ENCODE data around the gene ARIH1. TPM values are rescaled to one million over a fixed set of nuclear protein-coding genes. Genes with fewer than 3 reads are reported as not detected.

The ARIH1 gene
- total and polyA plus RNA-seq, 2 experiments from 2014 or later, result 93.1 to 132 TPM

GRCh38 chr15:72559781-72560180 is 85.7 kb downstream of the ARIH1 start:
- Histone ChIP-seq H3K27me3 (no peaks in the 10 kb centered on the region), H3K36me3 (peaks cover 33% of the 10 kb centered on the region), H3K9me3 (ENCODE audit: low read depth) (no peaks in the 10 kb centered on the region), H3K4me3 (no peak overlapping the region), H3K27ac (no peak overlapping the region), H3K4me1 (ENCODE audit: low read depth) (no peaks in the 10 kb centered on the region)
- no peak for TF ChIP-seq CTCF (IDR thresholded peaks at IDR 0.05; ENCODE audit: low read depth, low read length)
- DNase-seq (ENCODE audit: low read depth in 1 of 2, low spot score in 1 of 2), result no peak

GRCh38 chr15:72560458-72560857 is 86.3 kb downstream of the ARIH1 start:
- Histone ChIP-seq H3K27ac (no peak overlapping the region), H3K4me1 (ENCODE audit: low read depth) (no peaks in the 10 kb centered on the region), H3K4me3 (no peak overlapping the region), H3K36me3 (peaks cover 31% of the 10 kb centered on the region), H3K27me3 (no peaks in the 10 kb centered on the region), H3K9me3 (ENCODE audit: low read depth) (no peaks in the 10 kb centered on the region)
- no peak for DNase-seq (ENCODE audit: low read depth in 1 of 2, low spot score in 1 of 2)
- no peak for TF ChIP-seq CTCF (IDR thresholded peaks at IDR 0.05; ENCODE audit: low read depth, low read length)

GRCh38 chr15:72562386-72562785 is 88.3 kb downstream of the ARIH1 start:
- no peak for DNase-seq (ENCODE audit: low read depth in 1 of 2, low spot score in 1 of 2)
- no peak for TF ChIP-seq CTCF (IDR thresholded peaks at IDR 0.05; ENCODE audit: low read depth, low read length)
- H3K27ac ChIP-seq, result no peak overlapping the region
- H3K9me3 ChIP-seq (ENCODE audit: low read depth), result no peaks in the 10 kb centered on the region
- H3K4me1 ChIP-seq (ENCODE audit: low read depth), result no peaks in the 10 kb centered on the region
- no peak overlapping the region for H3K4me3 ChIP-seq
- no peaks in the 10 kb centered on the region for H3K27me3 ChIP-seq
- peaks cover 39% of the 10 kb centered on the region for H3K36me3 ChIP-seq

GRCh38 chr15:72562878-72563277 is 88.7 kb downstream of the ARIH1 start:
- Histone ChIP-seq H3K9me3 (ENCODE audit: low read depth) (no peaks in the 10 kb centered on the region), H3K4me1 (ENCODE audit: low read depth) (no peaks in the 10 kb centered on the region), H3K4me3 (no peak overlapping the region), H3K27ac (no peak overlapping the region), H3K27me3 (no peaks in the 10 kb centered on the region), H3K36me3 (peaks cover 44% of the 10 kb centered on the region)
- TF ChIP-seq CTCF (IDR thresholded peaks at IDR 0.05; ENCODE audit: low read depth, low read length), result no peak
- DNase-seq (ENCODE audit: low read depth in 1 of 2, low spot score in 1 of 2), result no peak

- H3K27ac ChIP-seq, result peak overlapping the region; percentile 31
- H3K27me3 ChIP-seq, result no peaks in the 10 kb centered on the region
- H3K9me3 ChIP-seq (ENCODE audit: low read depth), result no peaks in the 10 kb centered on the region
- TF ChIP-seq CTCF (IDR thresholded peaks at IDR 0.05; ENCODE audit: low read depth, low read length), result no peak
- H3K4me1 ChIP-seq (ENCODE audit: low read depth), result no peaks in the 10 kb centered on the region
- DNase-seq (ENCODE audit: low read depth in 1 of 2, low spot score in 1 of 2), result no peak
- H3K36me3 ChIP-seq, result peaks cover 44% of the 10 kb centered on the region
- H3K4me3 ChIP-seq, result no peak overlapping the region
Observed at GRCh38 chr15:72564091-72564490, 90.0 kb downstream of the ARIH1 start.

- DNase-seq (ENCODE audit: low read depth in 1 of 2, low spot score in 1 of 2), result peak in 1 of 2 donors; percentile 8
- Histone ChIP-seq H3K27me3 (no peaks in the 10 kb centered on the region), H3K4me1 (ENCODE audit: low read depth) (no peaks in the 10 kb centered on the region), H3K27ac (no peak overlapping the region), H3K9me3 (ENCODE audit: low read depth) (no peaks in the 10 kb centered on the region), H3K36me3 (peaks cover 55% of the 10 kb centered on the region), H3K4me3 (no peak overlapping the region)
- TF ChIP-seq CTCF (IDR thresholded peaks at IDR 0.05; ENCODE audit: low read depth, low read length), result no peak
Observed at GRCh38 chr15:72566973-72567372, 92.8 kb downstream of the ARIH1 start.
